Lower leg skin (tissue), 4 donors: ENCODE data around the gene PDZRN4. TPM values are rescaled to one million over a fixed set of nuclear protein-coding genes. Genes with fewer than 3 reads are reported as not detected.

Source experiments
- DNase-seq, 2 donors: peaks; one replicate each; pipeline ENCODE4 v3.0.0-alpha.2; 2019; ENCODE audit warnings: low spot score in 2 of 2
- H3K4me3 ChIP-seq: fragments of 200-600 bp; sonication (generic); 2 replicates; pipeline ENCODE4 v1.5.1; 2017; ENCODE audit warnings: mild to moderate bottlenecking, low read depth; ENCODE audit not compliant: poor library complexity, severe bottlenecking
- CTCF ChIP-seq, 3 donors: fragments of 450-650 bp; IDR thresholded peaks; one replicate each; pipeline ENCODE4 v1.5.1; 2016; ENCODE audit warnings: antibody characterized with exemption in 3 of 3, mild to moderate bottlenecking in 3 of 3, moderate library complexity in 2 of 3
- POLR2A ChIP-seq, 2 donors: fragments of 450-650 bp; IDR thresholded peaks; one replicate each; pipeline ENCODE4 v1.6.1; 2016 to 2017; ENCODE audit warnings: antibody characterized with exemption in 2 of 2, mild to moderate bottlenecking in 1 of 2, moderate library complexity in 1 of 2
- WGBS, 2 donors: methylation state at CpG; one replicate each; pipeline ENCODE4 v1.1.5; 2018; 5-methylcytosine and 5-hydroxymethylcytosine counted together
- intact Hi-C: fragments of 100-400 bp; cut with DNase I; formaldehyde crosslinking; loops from one replicate; pipeline ENCODE4 v1.15.0; 2023; ENCODE audit warnings: low total_unique reads
- total RNA-seq, 4 donors: library from RNA; depleted of rRNA; stranded (reverse); fragments of >200 nt; gene quantifications; one replicate each; pipeline ENCODE4 v1.1.0, GENCODE V29; 2016

PDZRN4 gene
- total RNA-seq, 4 donors from 2014 or later: 0.65 to 8.3 (median 3.6) TPM

- TF ChIP-seq CTCF (IDR thresholded peaks at IDR 0.05) (no peak), POLR2A (IDR thresholded peaks at IDR 0.05) (no peak)
- intact Hi-C loops: no loop called here
- 63 to 72% methylated on average over 5 of the region's 5 CpGs for WGBS, 2 donors
- H3K4me3 ChIP-seq: no peak overlapping the region
- DNase-seq: no peak
These were observed 297.1 kb downstream of the PDZRN4 start for GRCh38 chr12:41485203-41485602.

- DNase-seq: no peak
- TF ChIP-seq POLR2A (IDR thresholded peaks at IDR 0.05) (no peak), CTCF (IDR thresholded peaks at IDR 0.05) (no peak)
- no peak overlapping the region for H3K4me3 ChIP-seq
- 76 to 78% methylated on average over 2 of the region's 2 CpGs for WGBS, 2 donors
- intact Hi-C loops: no loop called here
These were observed 298.6 kb downstream of the PDZRN4 start for GRCh38 chr12:41486718-41487117.

GRCh38 chr12:41496009-41496408 lies 307.9 kb downstream of the PDZRN4 start:
- H3K4me3 ChIP-seq: no peak overlapping the region
- no peak for DNase-seq
- TF ChIP-seq POLR2A (IDR thresholded peaks at IDR 0.05) (no peak), CTCF (IDR thresholded peaks at IDR 0.05) (no peak)
- WGBS, 2 donors: 62 to 66% methylated on average over 4 of the region's 4 CpGs
- intact Hi-C loops: no loop called here

GRCh38 chr12:41497409-41497808 lies 309.3 kb downstream of the PDZRN4 start:
- 61 to 62% methylated on average over 2 of the region's 2 CpGs for WGBS, 2 donors
- TF ChIP-seq CTCF (IDR thresholded peaks at IDR 0.05): no peak
- TF ChIP-seq POLR2A (IDR thresholded peaks at IDR 0.05): no peak
- no peak for DNase-seq
- H3K4me3 ChIP-seq: no peak overlapping the region
- intact Hi-C loops: no loop called here

GRCh38 chr12:41504976-41505375 lies 316.9 kb downstream of the PDZRN4 start:
- intact Hi-C loops: no loop called here
- no peak for TF ChIP-seq CTCF (IDR thresholded peaks at IDR 0.05)
- TF ChIP-seq POLR2A (IDR thresholded peaks at IDR 0.05): no peak
- no peak for DNase-seq
- H3K4me3 ChIP-seq: no peak overlapping the region
- 89 to 91% methylated on average over 6 of the region's 6 CpGs for WGBS, 2 donors

GRCh38 chr12:41507286-41507685 lies 319.2 kb downstream of the PDZRN4 start:
- intact Hi-C loops: no loop called here
- WGBS, 2 donors: 77 to 79% methylated on average over 3 of the region's 3 CpGs
- H3K4me3 ChIP-seq: no peak overlapping the region
- TF ChIP-seq CTCF (IDR thresholded peaks at IDR 0.05) (no peak), POLR2A (IDR thresholded peaks at IDR 0.05) (no peak)
- DNase-seq: no peak
